Cardiac fibroblast (primary cell): ENCODE results near the gene PPIL3.

Experiments used
- DNase-seq, 2 donors: peaks; one replicate each; pipeline versions ENCODE4 v3.0.0 to v3.0.0-alpha.2; 2010; ENCODE audit warnings: low read depth in 2 of 2
- H3K4me3 ChIP-seq, 2 donors: replicated peaks in 1 of 2; 1 replicate in 1 of 2; 2 replicates in 1 of 2; pipeline ENCODE4 v1.5.1; 2011; ENCODE audit warnings: low read depth in 2 of 2, low read length in 2 of 2, mild to moderate bottlenecking in 2 of 2, moderate library complexity in 1 of 2
- CTCF ChIP-seq: IDR thresholded peaks from one replicate; pipeline ENCODE4 v1.5.1; 2011; ENCODE audit warnings: low read depth, mild to moderate bottlenecking, low read length, inconsistent platforms

Gene PPIL3

DNA sequence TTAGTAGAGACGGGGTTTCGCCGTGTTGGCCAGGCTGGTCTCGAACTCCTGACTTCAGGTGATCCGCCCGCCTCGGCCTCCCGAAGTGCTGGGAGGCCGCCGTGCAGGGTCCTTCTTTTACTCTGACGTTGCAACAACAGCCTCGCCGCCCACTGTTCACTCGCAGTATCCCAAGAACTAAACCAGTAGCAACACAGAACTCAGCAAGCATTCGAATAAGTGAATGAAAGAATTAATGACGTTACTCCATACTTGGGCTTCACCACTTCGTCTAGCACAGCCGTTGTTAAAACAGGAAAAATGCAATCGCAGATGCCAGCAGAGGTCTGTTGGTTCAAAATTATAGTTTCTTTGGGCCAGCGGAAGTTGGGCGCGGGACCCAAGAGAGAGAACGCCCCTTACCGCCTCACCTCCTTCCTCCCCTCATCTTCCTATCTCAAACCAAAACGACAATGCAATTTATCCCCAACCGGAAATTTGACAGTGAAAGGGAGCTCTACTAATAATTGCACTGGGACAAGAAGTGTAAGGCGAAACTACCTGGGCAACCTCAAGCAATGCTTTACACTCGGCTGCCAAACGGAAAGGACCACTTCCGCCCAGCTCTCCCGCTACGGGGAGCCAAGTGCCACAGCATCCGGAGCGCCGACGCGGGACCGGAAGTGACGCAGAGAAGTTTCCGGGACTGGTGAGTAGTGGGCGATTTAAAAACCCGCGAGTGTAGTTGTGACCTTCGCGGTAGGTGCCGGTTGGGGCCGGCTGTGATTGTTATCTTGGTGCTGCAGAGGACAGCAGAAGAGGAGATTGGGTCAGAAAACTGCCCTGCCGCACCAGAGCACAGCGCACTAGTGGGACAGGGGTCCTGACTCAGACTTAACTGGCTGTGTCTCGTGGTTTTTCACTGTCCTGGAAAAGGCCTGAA is at the start of gene PPIL3, which contains the start of gene NIF3L1:
PPIL3 (minus strand) TSS at position 374 of the 922 bp plus-strand sequence. CDS start 1,462 bp downstream, outside the sequence.
NIF3L1 (plus strand) TSS at position 668 of the 922 bp plus-strand sequence. CDS start 2,573 bp downstream, outside the sequence.
- peak; percentile 98 to 99 for DNase-seq
- no peak for TF ChIP-seq CTCF
- H3K4me3 ChIP-seq: peak within 1 kb of the TSS; percentile 85 to 97

DNA sequence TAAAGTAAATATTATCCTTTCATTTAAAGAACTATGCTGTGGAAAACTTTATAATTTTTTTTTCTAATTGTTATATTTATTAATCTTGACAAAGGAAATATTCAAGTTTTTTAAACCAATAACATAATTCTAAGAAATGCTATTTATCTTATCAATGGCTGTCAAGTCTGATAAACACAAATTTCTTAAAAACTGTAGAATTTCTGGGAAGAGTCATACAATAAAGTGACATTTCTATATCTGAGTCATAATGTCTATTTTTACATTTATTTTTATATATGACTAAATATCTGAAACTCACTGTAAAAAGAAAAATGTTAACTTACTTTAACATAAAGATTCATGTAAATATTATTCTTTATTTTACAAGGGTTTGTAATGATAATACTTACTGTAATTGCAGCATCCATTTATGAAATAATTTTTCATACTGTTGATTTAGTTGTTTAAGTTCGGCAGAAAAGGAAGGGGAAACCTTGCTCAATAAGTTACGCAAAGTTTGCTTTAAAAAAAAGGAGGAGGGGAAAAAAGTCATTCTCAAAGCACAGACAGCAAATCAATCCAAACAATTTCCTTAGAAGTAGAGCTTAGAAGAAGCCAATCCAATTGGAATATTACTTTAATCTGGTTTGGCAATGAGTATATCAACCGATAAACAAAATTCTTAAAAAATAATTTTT is 42.2 kb upstream of the PPIL3 start:
- DNase-seq: peak; percentile 3 to 47
- H3K4me3 ChIP-seq: no peak overlapping the region
- no peak for TF ChIP-seq CTCF

DNA sequence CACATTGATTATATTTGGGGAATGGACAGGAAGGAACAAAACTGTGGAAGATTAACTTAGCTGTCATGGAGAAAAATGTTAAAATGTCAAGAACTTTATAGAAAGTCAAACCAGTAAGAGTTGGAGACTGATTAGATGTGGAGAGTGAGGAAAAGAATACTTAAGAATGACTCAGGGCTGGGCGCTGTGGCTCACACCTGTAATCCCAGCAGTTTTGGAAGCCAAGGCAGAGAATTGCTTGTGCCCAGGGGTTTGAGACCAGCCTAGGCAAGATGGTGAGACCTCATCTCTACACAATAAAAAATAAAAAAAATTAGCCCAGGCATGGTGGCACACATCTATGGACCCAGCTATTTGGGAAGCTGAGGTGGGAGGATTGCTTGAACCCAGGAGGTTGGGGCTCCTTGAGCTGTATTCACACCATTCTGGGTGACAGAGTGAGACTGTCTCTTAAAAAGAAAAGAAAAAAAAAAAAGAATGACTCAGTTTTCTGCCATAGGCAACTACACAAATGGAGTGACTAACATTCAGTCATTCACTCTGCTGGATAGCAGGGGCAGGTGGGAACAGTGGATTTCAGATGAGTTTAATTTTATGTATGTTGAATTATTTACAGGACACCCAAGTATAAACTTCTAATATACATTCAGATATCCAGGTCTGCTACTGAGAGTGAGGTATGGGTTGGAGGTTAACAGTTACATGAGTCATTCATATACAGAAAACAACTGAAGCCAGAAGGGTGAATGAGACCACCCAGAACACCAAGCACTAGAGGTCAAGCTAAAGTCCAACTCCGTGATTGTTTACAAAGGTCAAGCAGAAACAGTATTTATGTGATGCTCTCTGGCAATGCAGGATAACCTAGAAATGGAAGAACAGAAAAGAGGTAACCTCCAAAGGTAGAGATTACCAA is 40.7 kb upstream of the PPIL3 start:
- DNase-seq: peak in 1 of 2 donors; percentile 22
- H3K4me3 ChIP-seq: no peak overlapping the region
- TF ChIP-seq CTCF: no peak

DNA sequence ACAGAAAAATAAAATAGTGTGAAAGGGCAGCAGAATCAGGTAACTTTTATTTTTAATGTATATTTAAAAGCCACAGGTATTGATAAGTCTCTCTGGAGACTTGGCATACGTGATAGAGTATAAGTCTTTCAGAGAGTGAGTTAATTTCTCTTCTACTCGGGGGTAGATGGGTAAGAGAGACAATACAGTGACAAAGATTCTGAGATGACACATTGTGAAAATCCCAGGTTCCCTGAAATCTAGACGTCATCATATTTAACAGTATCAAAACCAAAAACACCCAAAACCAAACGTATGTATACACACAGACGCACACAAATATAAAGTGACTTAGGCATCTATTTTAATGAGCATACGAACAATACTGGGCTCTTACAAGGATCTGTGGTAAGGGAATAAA is 33.6 kb upstream of the PPIL3 start:
- no peak for TF ChIP-seq CTCF
- no peak for DNase-seq
- no peak overlapping the region for H3K4me3 ChIP-seq

DNA sequence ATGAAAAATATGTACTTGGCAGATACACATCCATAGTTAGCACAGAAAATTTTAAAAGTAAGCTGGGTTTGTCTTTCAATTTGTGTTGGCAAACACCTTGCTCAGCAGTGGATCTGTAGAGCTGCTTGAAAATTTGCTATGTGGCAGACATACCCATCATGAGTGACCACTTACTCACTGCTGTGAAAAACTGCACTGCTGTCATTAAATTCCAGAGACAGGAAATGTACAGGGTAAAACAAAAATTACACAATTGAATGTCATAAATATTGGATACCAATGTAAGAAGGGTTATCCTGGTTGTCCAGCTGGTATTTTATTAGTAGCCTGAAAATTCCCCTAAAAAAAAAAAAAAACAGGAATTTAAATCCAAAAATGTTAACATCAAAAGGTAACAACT is 24.8 kb upstream of the PPIL3 start:
- peak; percentile 24 to 81 for DNase-seq
- no peak overlapping the region for H3K4me3 ChIP-seq
- TF ChIP-seq CTCF: no peak

DNA sequence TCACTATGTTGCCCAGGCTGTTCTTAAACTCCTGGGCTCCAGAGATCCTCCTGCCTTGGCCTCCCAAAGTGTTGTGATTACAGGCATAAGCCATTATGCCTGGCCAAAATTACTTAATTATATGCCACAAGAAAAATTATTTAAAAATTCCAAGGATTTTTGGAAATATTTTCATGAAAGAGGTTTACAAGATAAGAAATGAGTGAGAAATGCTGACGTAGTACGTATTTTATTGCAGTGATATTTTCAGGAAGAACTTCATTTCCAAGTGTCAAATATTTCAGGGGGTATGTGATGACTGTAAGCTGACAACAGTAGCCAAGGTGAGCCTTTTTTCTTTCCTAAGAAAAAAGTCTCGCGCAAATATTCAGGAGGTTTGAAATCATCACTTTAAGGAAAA is 21.1 kb upstream of the PPIL3 start:
- no peak overlapping the region for H3K4me3 ChIP-seq
- no peak for DNase-seq
- no peak for TF ChIP-seq CTCF
